H9 (cell line): Measurements from ENCODE around the gene DBH. TPM values are rescaled to one million over a fixed set of nuclear protein-coding genes. Genes with fewer than 3 reads are reported as not detected.
A peak's percentile ranks its signal among the peaks of the same experiment; 100 is the strongest.

Experiments used
- DNase-seq: peaks from one replicate; pipeline ENCODE4 v3.0.0-alpha.2; 2017
- H2AFZ ChIP-seq: one replicate; pipeline ENCODE4 v1.6.1; 2013; ENCODE audit warnings: mild to moderate bottlenecking, low read length, control low read depth, moderate library complexity
- H2AK5ac ChIP-seq: 2 replicates; pipeline ENCODE4 v1.6.1; 2013; ENCODE audit warnings: low read length, control low read depth, mixed read lengths; ENCODE audit not compliant: insufficient read length
- H2BK120ac ChIP-seq: one replicate; pipeline ENCODE4 v1.6.1; 2013; ENCODE audit warnings: low read depth, mild to moderate bottlenecking, low read length, control low read depth, inconsistent platforms; ENCODE audit not compliant: poor library complexity, severe bottlenecking
- H2BK12ac ChIP-seq: 2 replicates; pipeline ENCODE4 v1.6.1; 2013; ENCODE audit warnings: low read length, control low read depth, mixed read lengths, low read depth; ENCODE audit not compliant: insufficient read length
- H2BK15ac ChIP-seq: 2 replicates; pipeline ENCODE4 v1.6.1; 2013; ENCODE audit warnings: low read depth, low read length, control low read depth
- H2BK20ac ChIP-seq: one replicate; pipeline ENCODE4 v1.6.1; 2013; ENCODE audit warnings: low read depth, mild to moderate bottlenecking, low read length, control low read depth, inconsistent platforms; ENCODE audit not compliant: poor library complexity, severe bottlenecking
- H2BK5ac ChIP-seq: 2 replicates; pipeline ENCODE4 v1.6.1; 2013; ENCODE audit warnings: low read length, control low read depth, mixed read lengths; ENCODE audit not compliant: insufficient read length
- H3K14ac ChIP-seq: 2 replicates; pipeline ENCODE4 v1.6.1; 2013; ENCODE audit warnings: low read length, control low read depth; ENCODE audit not compliant: insufficient read depth
- H3K18ac ChIP-seq: 2 replicates; pipeline ENCODE4 v1.6.1; 2013; ENCODE audit warnings: low read depth, mild to moderate bottlenecking, mixed read lengths, low read length, control low read depth; ENCODE audit not compliant: insufficient read length
- H3K23ac ChIP-seq: 2 replicates; pipeline ENCODE4 v1.6.1; 2013; ENCODE audit warnings: low read length, control low read depth, mixed read lengths, low read depth; ENCODE audit not compliant: insufficient read length
- H3K23me2 ChIP-seq: 2 replicates; pipeline ENCODE4 v1.6.1; 2013; ENCODE audit warnings: low read depth, mild to moderate bottlenecking, mixed read lengths, low read length, control low read depth; ENCODE audit not compliant: insufficient read length, poor library complexity, severe bottlenecking
- H3K27ac ChIP-seq: 2 replicates; pipeline ENCODE4 v1.5.1; 2013; ENCODE audit warnings: low read length, control low read depth, mixed read lengths, low read depth; ENCODE audit not compliant: insufficient read length
- H3K27me3 ChIP-seq: 2 replicates; pipeline ENCODE4 v1.6.1; 2013; ENCODE audit warnings: low read length, control low read depth, inconsistent platforms; ENCODE audit not compliant: insufficient read depth
- H3K4ac ChIP-seq: 2 replicates; pipeline ENCODE4 v1.6.1; 2013; ENCODE audit warnings: low read depth, mild to moderate bottlenecking, control low read depth, inconsistent platforms, low read length, moderate library complexity
- H3K4me1 ChIP-seq: 2 replicates; pipeline ENCODE4 v1.6.1; 2013; ENCODE audit warnings: low read length, control low read depth, inconsistent platforms; ENCODE audit not compliant: insufficient read depth
- H3K4me2 ChIP-seq: 2 replicates; pipeline ENCODE4 v1.6.1; 2013; ENCODE audit warnings: low read length, control low read depth, mixed read lengths; ENCODE audit not compliant: insufficient read length, insufficient read depth
- H3K56ac ChIP-seq: 2 replicates; pipeline ENCODE4 v1.6.1; 2013; ENCODE audit warnings: low read depth, mild to moderate bottlenecking, mixed read lengths, low read length, control low read depth; ENCODE audit not compliant: insufficient read length
- H3K79me1 ChIP-seq: 2 replicates; pipeline ENCODE4 v1.6.1; 2013; ENCODE audit warnings: low read depth, mild to moderate bottlenecking, moderate library complexity, low read length, control low read depth, inconsistent platforms; ENCODE audit not compliant: insufficient read depth, poor library complexity, severe bottlenecking
- H3K79me2 ChIP-seq: 2 replicates; pipeline ENCODE4 v1.6.1; 2013; ENCODE audit warnings: low read length, control low read depth, inconsistent platforms; ENCODE audit not compliant: insufficient read depth
- H3K9ac ChIP-seq: 2 replicates; pipeline ENCODE4 v1.6.1; 2013; ENCODE audit warnings: low read length, control low read depth, mixed read lengths; ENCODE audit not compliant: insufficient read length; ENCODE audit errors: extremely low read depth
- H3K9me3 ChIP-seq: one replicate; pipeline ENCODE4 v1.6.1; 2013; ENCODE audit warnings: low read depth, low read length, inconsistent platforms; ENCODE audit not compliant: control insufficient read depth
- H3T11ph ChIP-seq: one replicate; pipeline ENCODE4 v1.6.1; 2013; ENCODE audit warnings: mild to moderate bottlenecking, low read length, control low read depth, inconsistent platforms
- H4K20me1 ChIP-seq: one replicate; pipeline ENCODE4 v1.6.1; 2013; ENCODE audit not compliant: control insufficient read depth, insufficient read length, insufficient read depth
- H4K5ac ChIP-seq: 2 replicates; pipeline ENCODE4 v1.6.1; 2013; ENCODE audit warnings: low read depth, mild to moderate bottlenecking, mixed read lengths, low read length, control low read depth; ENCODE audit not compliant: insufficient read length
- H4K8ac ChIP-seq: replicated peaks from 2 replicates; pipeline ENCODE4 v1.6.1; 2013; ENCODE audit warnings: low read length, control low read depth, mixed read lengths, low read depth; ENCODE audit not compliant: insufficient read length
- H4K91ac ChIP-seq: 2 replicates; pipeline ENCODE4 v1.6.1; 2013; ENCODE audit warnings: low read depth, mild to moderate bottlenecking, moderate library complexity, mixed read lengths, low read length, control low read depth; ENCODE audit not compliant: insufficient read length
- H3K27ac Mint-ChIP-seq, 3 experiments: 2 replicates in 2 of 3; 3 replicates in 1 of 3; pipeline ENCODE4 v1.8.0; 2020 to 2021; ENCODE audit warnings: mixed read lengths in 3 of 3, mild to moderate bottlenecking in 1 of 3, moderate library complexity in 1 of 3
- H3K27me3 Mint-ChIP-seq: 2 replicates; pipeline ENCODE4 v1.8.0; 2021; ENCODE audit warnings: low read depth, mild to moderate bottlenecking, moderate library complexity, mixed read lengths
- H3K36me3 Mint-ChIP-seq, 3 experiments: 2 replicates in 2 of 3; 3 replicates in 1 of 3; pipeline ENCODE4 v1.8.0; 2020 to 2021; ENCODE audit warnings: low read depth in 3 of 3, mixed read lengths in 3 of 3; ENCODE audit not compliant: insufficient read depth in 1 of 3
- H3K4me1 Mint-ChIP-seq, 2 experiments: 2 replicates each; pipeline ENCODE4 v1.8.0; 2020; ENCODE audit warnings: mixed read lengths in 2 of 2
- H3K4me3 Mint-ChIP-seq, 2 experiments: 2 replicates in 1 of 2; 3 replicates in 1 of 2; pipeline ENCODE4 v1.8.0; 2020 to 2021; ENCODE audit warnings: mild to moderate bottlenecking in 2 of 2, mixed read lengths in 2 of 2, moderate library complexity in 1 of 2
- H3K9me3 Mint-ChIP-seq, 2 experiments: 2 replicates in 1 of 2; 3 replicates in 1 of 2; pipeline ENCODE4 v1.8.0; 2020; ENCODE audit warnings: mild to moderate bottlenecking in 2 of 2, mixed read lengths in 2 of 2, moderate library complexity in 1 of 2
- CTCF ChIP-seq: fragments of 200-600 bp; sonication (generic); conservative IDR thresholded peaks from 3 replicates; pipeline ENCODE4 v1.8.0; 2021; ENCODE audit warnings: antibody characterized with exemption, mild to moderate bottlenecking
- WGBS: extraction: QIAGEN DNeasy Blood & Tissue Kit; methylation state at CpG from one replicate; pipeline ENCODE4 v1.1.7; 2013; ENCODE audit warnings: missing lambda C conversion rate, low lambda C conversion rate, mixed read lengths; ENCODE audit not compliant: insufficient read length; ENCODE audit errors: extremely low coverage; 5-methylcytosine and 5-hydroxymethylcytosine counted together
- total RNA-seq: library from RNA; stranded (reverse); gene quantifications from 2 replicates; pipeline ENCODE4 v1.2.1, GENCODE V29; 2021

DBH gene
- total RNA-seq, 1 experiment from 2014 or later = not detected

GRCh38 chr9:133629221-133630110 is 6.7 kb upstream of the DBH start:
- Histone ChIP-seq H2BK120ac (no peak overlapping the region), H2BK20ac (no peak overlapping the region), H3K23ac (no peak overlapping the region), H3K4me2 (no peak overlapping the region), H4K8ac (no peak overlapping the region), H4K91ac (no peak overlapping the region), H3K56ac (no peak overlapping the region), H3K14ac (peak overlapping the region; percentile 34; the same call in 1 of the 2 replicates), H3K4ac (no peak overlapping the region), H3K18ac (no peak overlapping the region), H3K4me1 (peaks cover 9% of the 10 kb centered on the region), H3K79me2 (no peaks in the 10 kb centered on the region), H2AK5ac (no peak overlapping the region), H3T11ph (no peak overlapping the region), H2BK15ac (no peak overlapping the region), H3K27me3 (no peaks in the 10 kb centered on the region), H2AFZ (no peak overlapping the region), H2BK12ac (no peak overlapping the region), H3K27ac (no peak overlapping the region), H3K9me3 (no peaks in the 10 kb centered on the region), H3K79me1 (no peaks in the 10 kb centered on the region), H3K23me2 (no peaks in the 10 kb centered on the region), H3K9ac (no peak overlapping the region), H4K5ac (no peak overlapping the region), H4K20me1 (no peaks in the 10 kb centered on the region), H2BK5ac (no peak overlapping the region)
- Mint-ChIP-seq H3K9me3 (peaks cover 11 to 24% of the 10 kb centered on the region in 2 experiments), H3K4me1 (peaks cover 11 to 18% of the 10 kb centered on the region in 2 experiments), H3K4me3 (no peak overlapping the region), H3K27me3 (peaks cover 28% of the 10 kb centered on the region), H3K36me3 (peaks cover 0 to 7% (median 0%) of the 10 kb centered on the region in 3 experiments; a peak in 3 of 7 replicates), H3K27ac (peak overlapping the region in 1 of 3 experiments; percentile 44; a peak in 1 of 7 replicates)
- WGBS = no CpG with 5 or more reads among the region's 23 CpGs
- no peak for DNase-seq
- no peak for TF ChIP-seq CTCF
